HG03060 (cell line): Measurements from ENCODE around the gene THSD4.

Experiments
- ATAC-seq: cut with Tn5 transposase; IDR thresholded peaks from one replicate; pipeline ENCODE4 v1.9.1; 2021; ENCODE audit warnings: low read depth, moderate number of reproducible peaks; ENCODE audit not compliant: unreplicated experiment

The THSD4 gene

DNA sequence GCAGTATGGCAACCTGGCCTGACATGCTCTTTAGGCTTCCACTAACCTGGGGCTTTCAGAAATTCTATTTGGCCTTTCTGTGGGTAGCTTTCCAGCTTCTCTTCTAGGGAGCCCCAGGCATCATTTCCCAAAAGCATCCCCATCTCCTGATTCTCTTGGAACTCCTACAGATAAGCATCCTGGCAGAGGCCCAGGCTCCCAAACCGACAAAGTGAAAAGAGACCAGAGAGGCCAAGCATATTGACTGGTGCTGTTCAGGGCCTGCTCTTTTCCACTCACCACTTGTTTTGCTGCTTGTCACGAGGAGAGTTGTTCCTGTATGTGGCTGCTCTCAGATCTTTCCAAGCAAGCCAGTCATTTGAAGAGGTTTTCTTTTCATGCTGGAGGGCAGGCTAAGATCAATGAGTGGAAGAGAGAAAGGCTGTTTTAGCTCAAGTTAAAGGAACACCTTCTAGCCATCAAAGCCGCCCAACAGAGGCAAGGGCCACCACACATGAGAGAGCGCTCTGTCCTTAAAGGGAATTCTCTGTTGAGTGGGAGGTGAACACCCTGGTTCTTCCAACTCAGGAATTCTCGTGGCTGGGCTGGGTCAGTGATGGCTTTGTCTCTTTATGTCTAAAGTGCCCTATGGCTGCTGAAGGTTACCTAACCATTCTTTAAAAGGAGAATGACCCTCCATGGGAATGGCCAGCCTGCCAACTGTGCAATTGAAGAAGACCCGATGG is 664.0 kb downstream of the THSD4 start:
- ATAC-seq = no peak

GRCh38 chr15:71780115-71780976 is 665.1 kb downstream of the THSD4 start:
- ATAC-seq = no peak

DNA sequence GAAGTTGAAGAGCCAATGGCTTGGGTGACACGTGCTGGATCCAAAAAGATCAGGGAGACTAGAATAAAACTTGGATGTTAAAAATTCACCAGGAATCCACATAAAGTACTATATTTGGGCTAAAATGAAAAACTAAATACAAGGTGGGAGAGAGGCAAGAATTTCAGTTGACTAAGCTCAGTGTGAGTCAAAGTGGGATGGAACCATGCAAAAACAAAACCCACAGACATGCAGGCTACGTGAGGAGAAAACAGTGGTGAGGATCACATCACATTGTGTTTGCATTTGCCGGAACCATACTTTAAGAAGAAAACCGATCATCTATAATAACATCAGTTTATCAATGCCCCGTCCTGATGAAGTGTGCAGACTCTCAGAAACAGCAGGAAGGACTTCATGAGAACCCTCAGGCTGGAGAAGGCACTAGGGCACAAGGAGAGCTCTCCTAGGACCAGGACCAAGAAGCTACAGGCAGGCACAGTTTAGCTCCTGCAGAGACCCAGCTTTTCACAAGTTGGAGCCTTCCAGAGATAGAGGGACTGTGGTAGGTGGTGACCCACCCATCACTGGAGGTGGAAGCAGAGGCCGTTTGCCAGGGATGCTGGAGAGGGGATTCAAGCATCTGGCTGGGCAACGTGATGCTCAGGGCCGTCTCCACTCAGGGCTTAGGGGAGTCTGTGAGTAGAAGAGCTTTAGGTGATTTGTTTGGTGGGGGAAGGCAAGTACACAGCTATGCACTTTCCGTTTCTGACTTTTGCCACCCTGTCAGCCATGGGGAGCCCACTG is 666.1 kb downstream of the THSD4 start:
- ATAC-seq = no peak

- no peak for ATAC-seq
These were observed 666.6 kb downstream of the THSD4 start for GRCh38 chr15:71781965-71782265.

DNA sequence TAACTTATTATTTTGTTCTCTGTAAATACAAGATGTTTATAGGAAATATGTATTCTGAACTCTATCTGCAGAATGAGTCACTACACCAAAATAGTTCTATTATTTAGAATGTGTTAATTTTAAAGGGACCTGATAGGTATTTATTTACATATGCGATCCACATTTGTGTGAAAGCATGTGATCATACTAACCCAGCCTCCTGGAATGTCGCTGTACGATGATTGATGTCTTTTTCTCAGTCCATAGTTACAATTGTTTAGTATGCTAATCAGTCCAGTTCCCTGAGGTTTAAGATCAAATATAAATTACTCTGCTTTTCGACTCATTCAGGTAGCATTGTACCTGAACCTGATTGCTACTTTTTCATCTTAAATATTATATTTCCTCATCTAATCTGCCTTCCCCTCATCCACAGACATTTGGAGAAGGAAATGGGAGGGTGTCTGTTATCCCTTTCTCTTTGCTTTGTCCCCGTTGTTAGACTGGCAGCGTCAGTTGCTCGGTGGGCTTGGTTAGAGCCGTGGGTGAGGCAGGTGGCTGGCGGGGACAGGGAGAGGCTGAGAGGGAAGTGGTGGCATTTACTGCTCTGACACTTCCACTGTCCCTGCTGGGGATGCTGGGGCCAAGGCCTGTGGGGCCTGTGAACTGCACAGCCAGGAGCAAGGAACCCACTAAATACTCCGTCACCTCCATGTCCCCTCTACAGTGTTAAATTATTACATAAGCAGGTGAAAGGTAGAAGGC is 667.3 kb downstream of the THSD4 start:
- no peak for ATAC-seq

GRCh38 chr15:71784719-71785118 is 669.4 kb downstream of the THSD4 start:
- no peak for ATAC-seq

GRCh38 chr15:71785996-71786395 is 670.7 kb downstream of the THSD4 start:
- no peak for ATAC-seq

DNA sequence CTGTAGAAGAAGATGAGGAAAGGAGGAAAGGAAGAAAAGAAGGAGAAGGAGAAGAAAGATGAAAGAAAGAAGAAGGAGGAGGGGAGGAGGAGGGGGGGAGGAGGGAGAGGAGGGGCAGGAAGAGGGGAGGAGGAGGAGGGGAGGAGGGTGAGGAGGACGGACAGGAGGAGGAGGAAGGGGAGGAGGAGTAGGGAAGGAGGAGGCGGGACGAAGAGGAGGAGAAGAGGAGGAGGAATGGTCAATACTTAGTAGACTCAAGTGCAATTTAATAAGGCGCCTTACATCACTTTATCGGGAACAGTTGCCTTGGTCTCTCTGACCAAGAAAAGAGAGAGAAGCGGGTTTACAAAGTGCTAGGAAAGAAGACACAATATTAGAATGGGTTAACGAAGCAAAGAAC is 671.4 kb downstream of the THSD4 start:
- no peak for ATAC-seq

GRCh38 chr15:71788646-71789579 is 673.6 kb downstream of the THSD4 start:
- ATAC-seq = no peak

DNA sequence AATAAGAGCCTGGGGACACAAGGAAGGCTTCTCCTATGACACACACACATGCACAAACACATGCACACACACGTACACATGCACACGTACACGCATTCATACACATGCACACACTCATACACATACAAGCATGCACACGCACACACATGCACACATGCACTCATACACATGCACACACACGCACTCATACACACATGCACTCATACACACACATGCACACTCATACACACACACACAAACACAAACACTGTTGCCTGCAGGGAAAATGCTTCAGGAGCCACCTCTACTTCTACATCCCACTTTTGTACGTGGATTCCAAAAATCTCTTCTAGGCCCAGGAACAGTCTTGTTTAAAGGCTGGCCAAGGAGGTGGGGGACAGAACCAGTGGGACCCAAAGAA is 674.3 kb downstream of the THSD4 start:
- ATAC-seq = no peak

DNA sequence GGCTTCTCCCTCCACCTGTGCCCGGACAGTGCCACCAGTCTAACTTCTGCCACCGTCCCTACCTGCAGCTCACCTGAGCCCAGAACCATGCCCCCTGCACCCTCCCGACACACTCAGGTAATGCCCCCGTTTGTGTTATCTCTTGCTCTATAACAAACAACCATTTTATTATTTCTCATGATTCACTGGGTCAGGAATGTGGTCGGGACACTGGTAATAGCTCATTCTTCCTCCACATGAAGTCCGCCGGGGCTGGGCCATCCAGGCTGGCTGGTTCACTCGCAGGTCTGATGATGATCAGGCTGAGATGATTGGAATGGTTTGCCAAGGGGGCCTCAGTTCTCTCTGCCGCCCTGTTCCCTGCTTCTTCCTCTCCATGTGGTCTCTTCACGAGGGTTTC is 674.8 kb downstream of the THSD4 start:
- ATAC-seq = no peak

- no peak for ATAC-seq
These were observed 676.7 kb downstream of the THSD4 start for GRCh38 chr15:71791975-71792374.

GRCh38 chr15:71792521-71792920 is 677.2 kb downstream of the THSD4 start:
- ATAC-seq = no peak

DNA sequence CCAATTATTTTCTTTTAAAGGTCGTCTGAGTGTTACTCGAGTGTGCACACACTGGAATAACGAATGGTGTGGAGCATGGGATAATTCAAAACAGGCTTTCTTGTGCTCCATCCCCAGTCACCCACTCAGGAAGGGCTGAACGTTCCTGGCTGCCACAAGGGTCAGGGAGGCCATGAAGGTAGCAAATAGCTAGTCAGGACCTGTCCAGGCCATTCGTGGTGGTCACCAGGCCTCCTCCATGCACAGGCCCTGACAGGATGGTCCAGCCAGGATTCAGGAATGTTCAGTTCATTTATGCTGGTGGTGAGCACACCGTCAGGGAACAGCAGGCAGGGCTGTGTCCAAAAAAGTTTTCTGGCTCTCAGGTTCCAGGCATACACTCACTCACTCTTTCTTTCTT is 683.4 kb downstream of the THSD4 start:
- no peak for ATAC-seq

GRCh38 chr15:71800190-71800589 is 684.9 kb downstream of the THSD4 start:
- ATAC-seq = no peak

- ATAC-seq = no peak
These were observed 685.8 kb downstream of the THSD4 start for GRCh38 chr15:71800835-71801745.

- no peak for ATAC-seq
These were observed 686.8 kb downstream of the THSD4 start for GRCh38 chr15:71801935-71802655.

DNA sequence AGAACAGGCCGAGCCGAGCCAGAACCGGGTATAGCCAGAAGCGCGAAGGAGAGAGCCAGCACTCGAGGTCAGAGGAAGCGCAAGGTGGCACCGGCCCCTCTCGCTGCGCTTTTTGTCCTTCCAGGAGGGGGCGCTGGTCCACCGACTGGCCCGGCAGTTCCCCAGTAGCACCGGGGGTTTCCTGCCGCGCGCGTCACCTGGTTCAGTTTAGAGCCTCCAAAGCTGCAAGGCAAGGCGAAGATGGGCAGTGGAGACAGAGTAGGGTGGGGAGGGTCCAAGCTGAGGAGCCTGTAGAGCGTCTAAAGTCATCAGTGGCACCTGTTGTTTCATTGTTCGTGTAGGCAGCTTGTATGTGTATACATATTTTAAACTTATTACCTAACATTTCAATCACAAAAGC is 687.5 kb downstream of the THSD4 start:
- ATAC-seq = no peak
